Colonic mucosa (tissue), 4 donors: ENCODE data around the gene GYG1. TPM values are rescaled to one million over a fixed set of nuclear protein-coding genes. Genes with fewer than 3 reads are reported as not detected.

Experiments
- DNase-seq: peaks from one replicate; pipeline ENCODE4 v3.0.0-alpha.2; 2020
- H3K27ac ChIP-seq: fragments of 200-600 bp; one replicate; pipeline ENCODE4 v1.8.0; 2021
- H3K27me3 ChIP-seq: fragments of 200-600 bp; one replicate; pipeline ENCODE4 v1.8.0; 2021
- H3K36me3 ChIP-seq: fragments of 200-600 bp; one replicate; pipeline ENCODE4 v1.8.0; 2021
- H3K4me1 ChIP-seq: fragments of 200-600 bp; one replicate; pipeline ENCODE4 v1.8.0; 2021; ENCODE audit warnings: mild to moderate bottlenecking
- H3K4me3 ChIP-seq: fragments of 200-600 bp; one replicate; pipeline ENCODE4 v1.8.0; 2021
- H3K9ac ChIP-seq, 2 donors: one replicate each; pipeline ENCODE4 v1.7.0; 2013; ENCODE audit warnings: control low read depth in 2 of 2, low read depth in 2 of 2, low read length in 2 of 2
- H3K9me3 ChIP-seq: fragments of 200-600 bp; one replicate; pipeline ENCODE4 v1.8.0; 2021
- CTCF ChIP-seq: fragments of 200-600 bp; IDR thresholded peaks from one replicate; pipeline ENCODE4 v1.8.0; 2022; ENCODE audit warnings: antibody characterized with exemption, mild to moderate bottlenecking
- intact Hi-C: fragments of 100-400 bp; cut with DNase I; formaldehyde crosslinking; loops from one replicate; pipeline ENCODE4 v1.14.1; 2022
- total RNA-seq, 2 donors: library from RNA; stranded (reverse); fragmentation: NEBNext Ultra II Directional in 1 of 2; extraction: Animal tissue kit (Norgen Biotek cat#: 25700) in 1 of 2; gene quantifications; one replicate each; pipeline ENCODE4 v1.2.1, GENCODE V29; 2021
- donor health status: healthy.
- donor health status: DM: no; HTN: no; CAD: no.
- donor health status: DM: no; HTN: no; CAD: no.

GYG1 gene
- total RNA-seq, 2 donors from 2014 or later, result 26.1 to 32.2 TPM

- no peak overlapping the region for H3K9ac ChIP-seq
- no peaks in the 10 kb centered on the region for H3K4me1 ChIP-seq
- no peak overlapping the region for H3K4me3 ChIP-seq
- H3K27ac ChIP-seq, result no peak overlapping the region
- H3K36me3 ChIP-seq, result peaks cover 7% of the 10 kb centered on the region
- H3K27me3 ChIP-seq, result no peaks in the 10 kb centered on the region
- DNase-seq, result no peak
- H3K9me3 ChIP-seq, result no peaks in the 10 kb centered on the region
- intact Hi-C loops, result no loop called here
- TF ChIP-seq CTCF, result no peak
These were observed 30.5 kb downstream of the GYG1 start for GRCh38 chr3:149021830-149022229.

GRCh38 chr3:149023951-149024350, 32.6 kb downstream of the GYG1 start:
- Histone ChIP-seq H3K27ac (no peak overlapping the region), H3K4me1 (no peaks in the 10 kb centered on the region), H3K27me3 (no peaks in the 10 kb centered on the region), H3K9ac (no peak overlapping the region), H3K36me3 (peaks cover 7% of the 10 kb centered on the region), H3K9me3 (no peaks in the 10 kb centered on the region), H3K4me3 (no peak overlapping the region)
- TF ChIP-seq CTCF, result no peak
- DNase-seq, result no peak
- intact Hi-C loops, result no loop called here

- peaks cover 7% of the 10 kb centered on the region for H3K36me3 ChIP-seq
- intact Hi-C loops, result no loop called here
- H3K4me3 ChIP-seq, result no peak overlapping the region
- no peaks in the 10 kb centered on the region for H3K9me3 ChIP-seq
- H3K9ac ChIP-seq, result no peak overlapping the region
- H3K4me1 ChIP-seq, result no peaks in the 10 kb centered on the region
- no peak for TF ChIP-seq CTCF
- H3K27ac ChIP-seq, result no peak overlapping the region
- no peaks in the 10 kb centered on the region for H3K27me3 ChIP-seq
- no peak for DNase-seq
These were observed 35.4 kb downstream of the GYG1 start for GRCh38 chr3:149026718-149027117.

GRCh38 chr3:149031096-149031495, 39.8 kb downstream of the GYG1 start:
- Histone ChIP-seq H3K27ac (no peak overlapping the region), H3K27me3 (no peaks in the 10 kb centered on the region), H3K36me3 (no peaks in the 10 kb centered on the region), H3K9ac (no peak overlapping the region), H3K9me3 (no peaks in the 10 kb centered on the region), H3K4me3 (no peak overlapping the region), H3K4me1 (no peaks in the 10 kb centered on the region)
- no peak for DNase-seq
- no peak for TF ChIP-seq CTCF
- intact Hi-C loops, result no loop called here

GRCh38 chr3:149037684-149038083, 46.3 kb downstream of the GYG1 start:
- Histone ChIP-seq H3K4me3 (no peak overlapping the region), H3K9ac (no peak overlapping the region), H3K4me1 (no peaks in the 10 kb centered on the region), H3K36me3 (no peaks in the 10 kb centered on the region), H3K27ac (no peak overlapping the region), H3K27me3 (no peaks in the 10 kb centered on the region), H3K9me3 (no peaks in the 10 kb centered on the region)
- no peak for TF ChIP-seq CTCF
- intact Hi-C loops, result no loop called here
- no peak for DNase-seq

GRCh38 chr3:149038322-149038721, 47.0 kb downstream of the GYG1 start:
- no peaks in the 10 kb centered on the region for H3K27me3 ChIP-seq
- TF ChIP-seq CTCF, result no peak
- no peaks in the 10 kb centered on the region for H3K4me1 ChIP-seq
- H3K36me3 ChIP-seq, result no peaks in the 10 kb centered on the region
- H3K9ac ChIP-seq, result no peak overlapping the region
- DNase-seq, result no peak
- H3K4me3 ChIP-seq, result no peak overlapping the region
- no peaks in the 10 kb centered on the region for H3K9me3 ChIP-seq
- intact Hi-C loops, result no loop called here
- no peak overlapping the region for H3K27ac ChIP-seq
